H1 (cell line): ENCODE results near the gene MAOB. TPM values are rescaled to one million over a fixed set of nuclear protein-coding genes. Genes with fewer than 3 reads are reported as not detected.

Experiments
- CTCF ChIA-PET: fragments of 300-600 bp; sonication (Branson Sonifier 250); formaldehyde crosslinking; loops from one replicate; lab custom pipeline; 2021; ENCODE audit not compliant: partially characterized antibody; lab: Charles Lee
- POLR2A ChIA-PET: fragments of 300-600 bp; sonication (Branson Sonifier 250); formaldehyde crosslinking; loops from one replicate; lab custom pipeline; 2021; ENCODE audit warnings: inconsistent platforms; ENCODE audit not compliant: partially characterized antibody; lab: Charles Lee
- DNase-seq, 2 experiments: peaks; one replicate each; pipeline versions ENCODE4 v3.0.0 to v3.0.0-alpha.2; 2010 to 2022; ENCODE audit warnings: low spot score in 2 of 2, low read depth in 1 of 2, mixed read lengths in 1 of 2
- FAIRE-seq: peaks from 2 replicates; lab custom pipeline; 2011; peaks lifted over from hg19 to GRCh38; lab: Jason Lieb, UNC
- H2AFZ ChIP-seq: 2 replicates; pipeline ENCODE4 v1.8.1; 2012; ENCODE audit warnings: low read length, inconsistent platforms
- H2AK5ac ChIP-seq: 2 replicates; pipeline ENCODE4 v1.6.1; 2013; ENCODE audit warnings: low read depth, low read length
- H2BK120ac ChIP-seq: replicated peaks from 2 replicates; pipeline ENCODE3; 2013; ENCODE audit warnings: low read depth, low read length, inconsistent platforms
- H2BK12ac ChIP-seq: 2 replicates; pipeline ENCODE4 v1.6.1; 2013; ENCODE audit warnings: low read depth, low read length
- H2BK15ac ChIP-seq: 2 replicates; pipeline ENCODE4 v1.6.1; 2013; ENCODE audit warnings: low read length
- H2BK20ac ChIP-seq: 2 replicates; pipeline ENCODE4 v1.6.1; 2013; ENCODE audit warnings: low read length
- H2BK5ac ChIP-seq: 2 replicates; pipeline ENCODE4 v1.6.1; 2013; ENCODE audit warnings: low read depth, low read length
- H3K14ac ChIP-seq: 2 replicates; pipeline ENCODE4 v1.6.1; 2013; ENCODE audit warnings: inconsistent platforms; ENCODE audit not compliant: insufficient read length
- H3K18ac ChIP-seq: 2 replicates; pipeline ENCODE4 v1.6.1; 2013; ENCODE audit warnings: low read length; ENCODE audit errors: extremely low read depth
- H3K23ac ChIP-seq: 2 replicates; pipeline ENCODE4 v1.6.1; 2013; ENCODE audit warnings: inconsistent platforms; ENCODE audit not compliant: insufficient read length
- H3K23me2 ChIP-seq: 2 replicates; pipeline ENCODE4 v1.6.1; 2013; ENCODE audit warnings: low read depth, low read length
- H3K27ac ChIP-seq: 2 replicates; pipeline ENCODE4 v1.6.1; 2011; ENCODE audit warnings: low read depth, low read length, inconsistent platforms
- H3K27me3 ChIP-seq, 4 experiments: replicated peaks in 1 of 4; 1 replicate in 1 of 4; 2 replicates in 3 of 4; pipeline versions ENCODE4 v1.6.1 to v1.8.1; 2011 to 2013; ENCODE audit warnings: low read length in 3 of 4, mild to moderate bottlenecking in 3 of 4, inconsistent platforms in 2 of 4, mixed read lengths in 2 of 4, moderate library complexity in 1 of 4; ENCODE audit not compliant: control insufficient read depth in 3 of 4, insufficient read depth in 3 of 4; ENCODE audit errors: extremely low read depth in 1 of 4
- H3K36me3 ChIP-seq, 4 experiments: 2 replicates each; pipeline versions ENCODE4 v1.6.1 to v1.8.1; 2011 to 2013; ENCODE audit warnings: mild to moderate bottlenecking in 4 of 4, low read length in 3 of 4, moderate library complexity in 2 of 4, control low read depth in 1 of 4, inconsistent platforms in 1 of 4; ENCODE audit not compliant: insufficient read depth in 4 of 4, control insufficient read depth in 2 of 4
- H3K4ac ChIP-seq: replicated peaks from 2 replicates; pipeline ENCODE3; 2013; ENCODE audit warnings: low read length, low read depth, mixed read lengths, inconsistent platforms; ENCODE audit not compliant: insufficient read length
- H3K4me1 ChIP-seq, 4 experiments: replicated peaks in 1 of 4; 1 replicate in 1 of 4; 2 replicates in 3 of 4; pipeline versions ENCODE4 v1.6.1 to v1.8.1; 2011 to 2013; ENCODE audit warnings: low read length in 3 of 4, inconsistent platforms in 2 of 4, mixed read lengths in 1 of 4; ENCODE audit not compliant: insufficient read depth in 4 of 4, control insufficient read depth in 3 of 4
- H3K4me2 ChIP-seq, 2 experiments: 2 replicates each; pipeline versions ENCODE4 v1.6.1 to v1.8.1; 2011 to 2013; ENCODE audit warnings: low read depth in 2 of 2, low read length in 2 of 2, control low read depth in 1 of 2, inconsistent platforms in 1 of 2, mild to moderate bottlenecking in 1 of 2; ENCODE audit not compliant: insufficient read depth in 1 of 2
- H3K4me3 ChIP-seq, 4 experiments: fragments of 200-600, 300-600 bp in 1 of 4; sonication (generic), shearing (Covaris generic), sonication (Bioruptor Twin) in 1 of 4; 2 replicates each; pipeline versions ENCODE4 v1.5.1 to v1.8.1; 2011 to 2016; ENCODE audit warnings: low read length in 4 of 4, low read depth in 3 of 4, control low read depth in 2 of 4, inconsistent platforms in 2 of 4, mild to moderate bottlenecking in 2 of 4, mixed read lengths in 1 of 4, moderate library complexity in 1 of 4; ENCODE audit not compliant: insufficient read depth in 2 of 4; ENCODE audit errors: extremely low read depth in 1 of 4
- H3K56ac ChIP-seq: replicated peaks from 2 replicates; pipeline ENCODE3; 2013; ENCODE audit warnings: low read depth, mild to moderate bottlenecking, mixed read lengths, low read length, inconsistent platforms; ENCODE audit not compliant: insufficient read length
- H3K79me1 ChIP-seq: 2 replicates; pipeline ENCODE4 v1.6.1; 2013; ENCODE audit warnings: low read depth, low read length, control low read depth
- H3K79me2 ChIP-seq, 2 experiments: 2 replicates each; pipeline versions ENCODE4 v1.6.1 to v1.8.1; 2012 to 2013; ENCODE audit warnings: low read length in 2 of 2, mild to moderate bottlenecking in 2 of 2, inconsistent platforms in 1 of 2; ENCODE audit not compliant: insufficient read depth in 2 of 2, control insufficient read depth in 1 of 2
- H3K9ac ChIP-seq, 4 experiments: replicated peaks in 1 of 4; 1 replicate in 1 of 4; 2 replicates in 3 of 4; pipeline versions ENCODE4 v1.6.1 to v1.8.1; 2011 to 2013; ENCODE audit warnings: low read depth in 3 of 4, low read length in 3 of 4, control low read depth in 2 of 4, mild to moderate bottlenecking in 2 of 4, moderate library complexity in 2 of 4, inconsistent platforms in 1 of 4; ENCODE audit errors: extremely low read depth in 1 of 4
- H3K9me3 ChIP-seq, 2 experiments: 2 replicates each; pipeline versions ENCODE4 v1.6.1 to v1.8.1; 2012 to 2013; ENCODE audit warnings: mild to moderate bottlenecking in 2 of 2, moderate library complexity in 2 of 2, control low read depth in 1 of 2, inconsistent platforms in 1 of 2, low read depth in 1 of 2, low read length in 1 of 2, mixed read lengths in 1 of 2; ENCODE audit not compliant: insufficient read depth in 2 of 2
- H4K20me1 ChIP-seq, 2 experiments: replicated peaks in 1 of 2; 2 replicates each; pipeline versions ENCODE3 to v1.8.1; 2011 to 2013; ENCODE audit warnings: inconsistent platforms in 2 of 2, low read length in 2 of 2, mild to moderate bottlenecking in 1 of 2; ENCODE audit not compliant: insufficient read depth in 2 of 2, control insufficient read depth in 1 of 2
- H4K5ac ChIP-seq: 2 replicates; pipeline ENCODE4 v1.6.1; 2013; ENCODE audit warnings: low read length, low read depth, mixed read lengths, inconsistent platforms; ENCODE audit not compliant: insufficient read length
- H4K8ac ChIP-seq: 2 replicates; pipeline ENCODE4 v1.8.0; 2013; ENCODE audit warnings: mild to moderate bottlenecking, moderate library complexity, low read length, inconsistent platforms; ENCODE audit not compliant: insufficient read depth; ENCODE audit errors: extremely low read depth
- H4K91ac ChIP-seq: replicated peaks from 2 replicates; pipeline ENCODE3; 2013; ENCODE audit warnings: low read length, mixed read lengths, inconsistent platforms; ENCODE audit not compliant: insufficient read length
- HDAC2 ChIP-seq, 2 experiments: fragments of 300-600 bp in 1 of 2; sonication (generic) in 1 of 2; IDR thresholded peaks; 2 replicates each; pipeline ENCODE4 v1.6.1; 2011 to 2012; ENCODE audit warnings: low read depth in 2 of 2, low read length in 2 of 2, mild to moderate bottlenecking in 2 of 2, moderate library complexity in 2 of 2, borderline replicate concordance in 1 of 2, inconsistent platforms in 1 of 2
- JUND ChIP-seq: IDR thresholded peaks from 2 replicates; pipeline ENCODE4 v1.6.1; 2011; ENCODE audit warnings: mild to moderate bottlenecking, improper control_type of control experiment, low read length
- KDM4A ChIP-seq: IDR thresholded peaks from one replicate; pipeline ENCODE4 v1.7.1; 2012; ENCODE audit warnings: low read depth, mild to moderate bottlenecking, moderate library complexity, low read length, inconsistent platforms; ENCODE audit not compliant: severe bottlenecking
- TCF12 ChIP-seq: IDR thresholded peaks from 2 replicates; pipeline ENCODE4 v1.6.1; 2011; ENCODE audit warnings: low read depth, mild to moderate bottlenecking, low read length
- WGBS, 2 experiments: shearing (Covaris generic) in 1 of 2; methylation state at CpG; one replicate each; pipeline versions ENCODE4 v1.1.6 to v1.1.7; 2013 to 2015; ENCODE audit warnings: low lambda C conversion rate in 2 of 2, mixed read lengths in 2 of 2, inconsistent platforms in 1 of 2, low coverage in 1 of 2, missing lambda C conversion rate in 1 of 2; ENCODE audit not compliant: insufficient replicate concordance in 2 of 2, insufficient coverage in 1 of 2, insufficient read length in 1 of 2; ENCODE audit errors: extremely low coverage in 1 of 2, missing lambda C conversion rate in 1 of 2; 5-methylcytosine and 5-hydroxymethylcytosine counted together
- polyA plus RNA-seq, 7 experiments: library from polyadenylated mRNA; depleted of rRNA in 3 of 7; stranded (reverse) in 5 of 7; unstranded in 2 of 7; fragments of >200 nt in 5 of 7; fragments of 200-250 nt in 2 of 7; gene quantifications; 1 replicate in 5 of 7; 2 replicates in 1 of 7; 4 replicates in 1 of 7; pipeline versions ENCODE4 v1.2.1 to v1.2.3, GENCODE V29; 2011 to 2013; ENCODE audit warnings: missing spikeins in 2 of 7, mixed read lengths in 2 of 7
- total RNA-seq: library from RNA; stranded (reverse); fragmentation: NEBNext Ultra II Directional; extraction: Animal tissue kit (Norgen Biotek cat#: 25700); gene quantifications from 2 replicates; pipeline ENCODE4 v1.2.1, GENCODE V29; 2021
- TF ChIP-seq, protein P1 (sequence below): IDR thresholded peaks from 2 replicates; pipeline ENCODE4 v1.6.1; 2012; ENCODE audit warnings: low read length, inconsistent platforms

Gene MAOB
- total and polyA plus RNA-seq, 2 of the 8 experiments (the other 6 are each of a cell fraction or from before 2014, with no cell fraction given) = 0.73 to 1.1 TPM

DNA sequence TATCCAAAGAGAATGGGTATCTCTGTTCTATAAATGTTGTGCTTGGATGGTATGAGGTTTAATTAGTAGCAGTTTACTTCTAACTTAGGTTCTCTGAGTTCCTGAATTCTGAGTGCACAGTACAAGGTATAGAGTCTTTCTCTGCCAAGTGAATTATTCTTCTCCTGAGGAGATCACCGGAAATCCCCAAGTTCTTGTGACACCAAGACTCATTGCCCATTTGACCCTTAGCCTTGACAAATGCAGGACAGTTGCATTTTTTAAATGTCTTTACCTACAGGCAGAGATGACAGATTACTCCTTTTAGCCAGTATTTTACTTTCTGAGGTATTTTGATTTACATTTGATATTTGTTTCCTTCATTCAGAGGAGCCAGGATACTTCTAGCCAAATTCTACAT is 153.3 kb downstream of the MAOB start:
- H4K20me1 ChIP-seq = no peaks in the 10 kb centered on the region
- H2BK15ac ChIP-seq = no peak overlapping the region
- no peak overlapping the region for H3K9ac ChIP-seq
- H3K4ac ChIP-seq = no peak overlapping the region
- POLR2A ChIA-PET = no interaction called here
- H3K18ac ChIP-seq = no peak overlapping the region
- no peak overlapping the region for H2BK5ac ChIP-seq
- 86% methylated on average over 1 of the region's 1 CpG; no CpG with 5 or more reads in 1 of the 2 experiments for WGBS, 2 experiments
- no peak overlapping the region for H2BK20ac ChIP-seq
- H4K91ac ChIP-seq = no peak overlapping the region
- FAIRE-seq (no peak), DNase-seq (no peak)
- H3K14ac ChIP-seq = no peak overlapping the region
- H4K5ac ChIP-seq = no peak overlapping the region
- H3K23me2 ChIP-seq = no peaks in the 10 kb centered on the region
- H3K79me1 ChIP-seq = no peaks in the 10 kb centered on the region
- no peaks in the 10 kb centered on the region for H3K9me3 ChIP-seq
- no peak overlapping the region for H2AFZ ChIP-seq
- no peaks in the 10 kb centered on the region for H3K79me2 ChIP-seq
- no peak overlapping the region for H2AK5ac ChIP-seq
- no peaks in the 10 kb centered on the region for H3K4me1 ChIP-seq
- no peak overlapping the region for H3K23ac ChIP-seq
- CTCF ChIA-PET = no interaction called here
- no peak overlapping the region for H2BK12ac ChIP-seq
- no peak overlapping the region for H2BK120ac ChIP-seq
- no peak overlapping the region for H4K8ac ChIP-seq
- no peak overlapping the region for H3K56ac ChIP-seq
- no peak overlapping the region for H3K4me3 ChIP-seq
- H3K4me2 ChIP-seq = no peak overlapping the region
- H3K27ac ChIP-seq = no peak overlapping the region
- H3K36me3 ChIP-seq = no peaks in the 10 kb centered on the region
- no peaks in the 10 kb centered on the region for H3K27me3 ChIP-seq
- TF ChIP-seq TCF12 (no peak), KDM4A (no peak), HDAC2 (IDR thresholded peaks at IDR 0.05; ENCODE audit: borderline replicate concordance in 1 of 2, low read depth in 2 of 2, low read length in 2 of 2) (no peak), JUND (no peak)
- TF ChIP-seq, protein P1, sequence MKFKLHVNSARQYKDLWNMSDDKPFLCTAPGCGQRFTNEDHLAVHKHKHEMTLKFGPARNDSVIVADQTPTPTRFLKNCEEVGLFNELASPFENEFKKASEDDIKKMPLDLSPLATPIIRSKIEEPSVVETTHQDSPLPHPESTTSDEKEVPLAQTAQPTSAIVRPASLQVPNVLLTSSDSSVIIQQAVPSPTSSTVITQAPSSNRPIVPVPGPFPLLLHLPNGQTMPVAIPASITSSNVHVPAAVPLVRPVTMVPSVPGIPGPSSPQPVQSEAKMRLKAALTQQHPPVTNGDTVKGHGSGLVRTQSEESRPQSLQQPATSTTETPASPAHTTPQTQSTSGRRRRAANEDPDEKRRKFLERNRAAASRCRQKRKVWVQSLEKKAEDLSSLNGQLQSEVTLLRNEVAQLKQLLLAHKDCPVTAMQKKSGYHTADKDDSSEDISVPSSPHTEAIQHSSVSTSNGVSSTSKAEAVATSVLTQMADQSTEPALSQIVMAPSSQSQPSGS = no peak
